WTC11 (cell line): ENCODE data around the gene DPP8.

Experiments used
- CTCF ChIP-seq: fragments of 200-600 bp; IDR thresholded peaks from 2 replicates; pipeline ENCODE4 v1.8.0; 2022; ENCODE audit warnings: antibody characterized with exemption
- ETV6 ChIP-seq: sonication (generic); formaldehyde crosslinking; IDR thresholded peaks from 2 replicates; pipeline ENCODE4 v1.8.1; 2022; ENCODE audit warnings: mild to moderate bottlenecking, missing genetic modification reagents
- NFE2L1 ChIP-seq: sonication (generic); formaldehyde crosslinking; IDR thresholded peaks from 2 replicates; pipeline ENCODE4 v1.8.1; 2023; ENCODE audit warnings: missing genetic modification reagents
- NR1H2 ChIP-seq: sonication (generic); formaldehyde crosslinking; IDR thresholded peaks from 2 replicates; pipeline ENCODE4 v1.9.0; 2021; ENCODE audit warnings: mild to moderate bottlenecking, moderate library complexity, missing genetic modification reagents
- TP53 ChIP-seq: sonication (generic); formaldehyde crosslinking; IDR thresholded peaks from 2 replicates; pipeline ENCODE4 v1.8.1; 2023; ENCODE audit warnings: mild to moderate bottlenecking, missing genetic modification reagents
- ZBTB43 ChIP-seq: sonication (generic); formaldehyde crosslinking; IDR thresholded peaks from 2 replicates; pipeline ENCODE4 v1.8.1; 2023; ENCODE audit warnings: mild to moderate bottlenecking, missing genetic modification reagents
- ZNF121 ChIP-seq: sonication (generic); formaldehyde crosslinking; IDR thresholded peaks from 2 replicates; pipeline ENCODE4 v1.8.0; 2023; ENCODE audit warnings: missing genetic modification reagents
- ZNF138 ChIP-seq: sonication (generic); formaldehyde crosslinking; conservative IDR thresholded peaks from 2 replicates; pipeline ENCODE4 v1.8.1; 2022; ENCODE audit warnings: mild to moderate bottlenecking, moderate library complexity, missing genetic modification reagents
- TF ChIP-seq, protein P1 (sequence below): sonication (generic); formaldehyde crosslinking; IDR thresholded peaks from 2 replicates; pipeline ENCODE4 v1.8.1; 2023; ENCODE audit warnings: mild to moderate bottlenecking, missing genetic modification reagents
- TF ChIP-seq, protein P2 (sequence below): sonication (generic); formaldehyde crosslinking; IDR thresholded peaks from 2 replicates; pipeline ENCODE4 v1.8.1; 2022; ENCODE audit warnings: low read depth, mild to moderate bottlenecking, moderate library complexity, missing genetic modification reagents, borderline replicate concordance

DNA sequence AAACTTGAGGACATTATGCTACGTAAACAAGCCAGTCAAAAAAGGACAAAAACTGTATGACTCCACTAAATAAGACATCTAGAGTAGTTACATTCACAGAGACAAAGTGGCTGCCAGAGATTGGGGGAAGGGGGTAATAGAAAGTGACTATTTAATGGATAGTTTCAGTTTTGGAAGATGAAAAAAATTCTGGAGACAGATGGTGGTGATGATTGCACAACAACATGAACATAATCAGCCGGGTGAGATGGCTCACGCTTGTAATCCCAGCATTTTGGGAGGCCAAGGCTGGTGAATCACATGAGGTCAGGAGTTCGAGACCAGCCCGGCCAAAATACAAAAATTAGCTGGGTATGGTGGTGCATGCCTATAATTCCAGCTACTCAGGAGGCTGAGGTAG, 40.6 kb downstream of the DPP8 start:
- no peak for TF ChIP-seq TP53 (CRISPR knock-in tag)
- TF ChIP-seq ETV6 (CRISPR knock-in tag), result no peak
- no peak for TF ChIP-seq NFE2L1 (CRISPR knock-in tag)
- no peak for TF ChIP-seq ZBTB43 (CRISPR knock-in tag)
- no peak for TF ChIP-seq ZNF138 (CRISPR knock-in tag)
- TF ChIP-seq ZNF121 (CRISPR knock-in tag), result no peak
- TF ChIP-seq, protein P1, sequence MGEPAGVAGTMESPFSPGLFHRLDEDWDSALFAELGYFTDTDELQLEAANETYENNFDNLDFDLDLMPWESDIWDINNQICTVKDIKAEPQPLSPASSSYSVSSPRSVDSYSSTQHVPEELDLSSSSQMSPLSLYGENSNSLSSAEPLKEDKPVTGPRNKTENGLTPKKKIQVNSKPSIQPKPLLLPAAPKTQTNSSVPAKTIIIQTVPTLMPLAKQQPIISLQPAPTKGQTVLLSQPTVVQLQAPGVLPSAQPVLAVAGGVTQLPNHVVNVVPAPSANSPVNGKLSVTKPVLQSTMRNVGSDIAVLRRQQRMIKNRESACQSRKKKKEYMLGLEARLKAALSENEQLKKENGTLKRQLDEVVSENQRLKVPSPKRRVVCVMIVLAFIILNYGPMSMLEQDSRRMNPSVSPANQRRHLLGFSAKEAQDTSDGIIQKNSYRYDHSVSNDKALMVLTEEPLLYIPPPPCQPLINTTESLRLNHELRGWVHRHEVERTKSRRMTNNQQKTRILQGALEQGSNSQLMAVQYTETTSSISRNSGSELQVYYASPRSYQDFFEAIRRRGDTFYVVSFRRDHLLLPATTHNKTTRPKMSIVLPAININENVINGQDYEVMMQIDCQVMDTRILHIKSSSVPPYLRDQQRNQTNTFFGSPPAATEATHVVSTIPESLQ, result no peak
- no peak for TF ChIP-seq CTCF
- no peak for TF ChIP-seq NR1H2 (CRISPR knock-in tag)
- TF ChIP-seq, protein P2, sequence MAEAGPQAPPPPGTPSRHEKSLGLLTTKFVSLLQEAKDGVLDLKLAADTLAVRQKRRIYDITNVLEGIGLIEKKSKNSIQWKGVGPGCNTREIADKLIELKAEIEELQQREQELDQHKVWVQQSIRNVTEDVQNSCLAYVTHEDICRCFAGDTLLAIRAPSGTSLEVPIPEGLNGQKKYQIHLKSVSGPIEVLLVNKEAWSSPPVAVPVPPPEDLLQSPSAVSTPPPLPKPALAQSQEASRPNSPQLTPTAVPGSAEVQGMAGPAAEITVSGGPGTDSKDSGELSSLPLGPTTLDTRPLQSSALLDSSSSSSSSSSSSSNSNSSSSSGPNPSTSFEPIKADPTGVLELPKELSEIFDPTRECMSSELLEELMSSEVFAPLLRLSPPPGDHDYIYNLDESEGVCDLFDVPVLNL (CRISPR knock-in tag), result no peak
